SK-N-SH treated with all-trans-retinoic acid at 6 μM for 48 hours (cell line): ENCODE measurements around the gene GLIS1.

Experiments used
- ATAC-seq: fragments of 200-7000 bp; cut with Tn5 transposase; 3 replicates; pipeline ENCODE4 v1.9.1; 2020; ENCODE audit warnings: mild to moderate bottlenecking, moderate library complexity
- ARNTL ChIP-seq: fragments of 450-650 bp; formaldehyde crosslinking; IDR thresholded peaks from 2 replicates; pipeline ENCODE4 v1.5.0; 2020; ENCODE audit warnings: low read depth, mild to moderate bottlenecking, moderate library complexity, borderline replicate concordance
- BACH2 ChIP-seq: fragments of 250-450 bp; sonication (Bioruptor Pico); IDR thresholded peaks from 2 replicates; pipeline ENCODE4 v1.9.0; 2021; ENCODE audit warnings: mild to moderate bottlenecking, borderline replicate concordance
- CSDC2 ChIP-seq: fragments of 250-450 bp; sonication (Bioruptor Pico); IDR thresholded peaks from 2 replicates; pipeline ENCODE4 v1.5.0; 2020; ENCODE audit warnings: mild to moderate bottlenecking, moderate library complexity
- ESRRG ChIP-seq: fragments of 250-450 bp; sonication (Bioruptor Pico); IDR thresholded peaks from 2 replicates; pipeline ENCODE4 v1.6.1; 2021; ENCODE audit warnings: mild to moderate bottlenecking
- GLIS3 ChIP-seq: fragments of 250-450 bp; sonication (Bioruptor Pico); IDR thresholded peaks from 2 replicates; pipeline ENCODE4 v1.5.0; 2020; ENCODE audit warnings: mild to moderate bottlenecking, moderate library complexity
- OSR1 ChIP-seq: fragments of 250-450 bp; sonication (Bioruptor Pico); IDR thresholded peaks from 2 replicates; pipeline ENCODE4 v1.8.0; 2022; ENCODE audit warnings: moderate library complexity, mild to moderate bottlenecking, inconsistent platforms
- PPARA ChIP-seq: fragments of 250-450 bp; sonication (Bioruptor Pico); IDR thresholded peaks from 2 replicates; pipeline ENCODE4 v1.5.0; 2020; ENCODE audit warnings: mild to moderate bottlenecking, borderline replicate concordance
- RARB ChIP-seq: fragments of 250-450 bp; sonication (Bioruptor Pico); IDR thresholded peaks from 2 replicates; pipeline ENCODE4 v1.8.0; 2021; ENCODE audit warnings: mild to moderate bottlenecking, moderate library complexity
- SNAI2 ChIP-seq: fragments of 250-450 bp; sonication (Bioruptor Pico); IDR thresholded peaks from 2 replicates; pipeline ENCODE4 v1.5.0; 2020; ENCODE audit warnings: mild to moderate bottlenecking, moderate library complexity
- TCF4 ChIP-seq: fragments of 250-450 bp; sonication (Bioruptor Pico); IDR thresholded peaks from 2 replicates; pipeline ENCODE4 v1.8.0; 2021; ENCODE audit warnings: mild to moderate bottlenecking, moderate library complexity, borderline replicate concordance
- TOX ChIP-seq: fragments of 250-450 bp; sonication (Bioruptor Pico); IDR thresholded peaks from 2 replicates; pipeline ENCODE4 v1.8.0; 2021; ENCODE audit warnings: mild to moderate bottlenecking, moderate library complexity, borderline replicate concordance
- ZC3H10 ChIP-seq: fragments of 250-450 bp; sonication (Bioruptor Pico); IDR thresholded peaks from 2 replicates; pipeline ENCODE4 v1.5.1; 2021; ENCODE audit warnings: mild to moderate bottlenecking, moderate library complexity
- ZFP3 ChIP-seq: fragments of 250-450 bp; sonication (Bioruptor Pico); IDR thresholded peaks from 2 replicates; pipeline ENCODE4 v1.5.0; 2020; ENCODE audit warnings: mild to moderate bottlenecking, moderate library complexity
- ZFP30 ChIP-seq: fragments of 450-650 bp; formaldehyde crosslinking; IDR thresholded peaks from 2 replicates; pipeline ENCODE4 v1.5.0; 2022; ENCODE audit warnings: mild to moderate bottlenecking, moderate library complexity
- ZNF565 ChIP-seq: fragments of 450-650 bp; formaldehyde crosslinking; conservative IDR thresholded peaks from 2 replicates; pipeline ENCODE4 v1.5.0; 2020; ENCODE audit warnings: low read depth, mild to moderate bottlenecking, moderate library complexity
- ZNF70 ChIP-seq: fragments of 450-650 bp; formaldehyde crosslinking; IDR thresholded peaks from 2 replicates; pipeline ENCODE4 v1.5.0; 2020; ENCODE audit warnings: mild to moderate bottlenecking, moderate library complexity
- ZNF8 ChIP-seq: fragments of 450-650 bp; formaldehyde crosslinking; IDR thresholded peaks from 2 replicates; pipeline ENCODE4 v1.5.0; 2020; ENCODE audit warnings: mild to moderate bottlenecking, moderate library complexity
- TF ChIP-seq, protein P1 (sequence below): fragments of 250-450 bp; sonication (Bioruptor Pico); IDR thresholded peaks from 2 replicates; pipeline ENCODE4 v1.8.0; 2021; ENCODE audit warnings: low read depth, mild to moderate bottlenecking, moderate library complexity, borderline replicate concordance
- TF ChIP-seq, protein P2 (sequence below): fragments of 250-450 bp; sonication (Bioruptor Pico); IDR thresholded peaks from 2 replicates; pipeline ENCODE4 v1.5.1; 2021; ENCODE audit warnings: mild to moderate bottlenecking, moderate library complexity
- TF ChIP-seq, protein P3 (sequence below): fragments of 250-450 bp; sonication (Bioruptor Pico); IDR thresholded peaks from 2 replicates; pipeline ENCODE4 v1.5.0; 2020; ENCODE audit warnings: mild to moderate bottlenecking, moderate library complexity
- TF ChIP-seq, protein P4 (sequence below): fragments of 250-450 bp; sonication (Bioruptor Pico); IDR thresholded peaks from 2 replicates; pipeline ENCODE4 v1.8.0; 2020; ENCODE audit warnings: mild to moderate bottlenecking, moderate library complexity, borderline replicate concordance

The GLIS1 gene

DNA sequence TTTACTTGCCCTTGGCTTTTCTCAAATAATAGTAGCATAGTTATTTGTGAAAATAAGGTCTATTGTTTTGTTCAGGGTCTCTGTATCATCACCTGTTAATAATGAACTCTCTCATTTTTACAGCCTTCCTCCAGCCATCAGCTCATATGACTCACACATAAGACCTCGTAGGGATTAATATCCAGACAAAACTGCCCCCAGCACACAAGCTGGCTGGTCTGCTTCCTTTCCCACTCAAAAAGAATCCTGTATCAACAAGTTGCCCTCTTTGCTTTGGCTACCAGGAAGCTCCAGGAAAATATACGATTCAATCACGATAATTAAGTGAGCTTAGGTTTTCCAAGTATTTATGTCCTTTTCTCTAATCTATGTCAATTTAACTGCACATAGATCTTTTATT is 160.6 kb downstream of the GLIS1 start:
- ATAC-seq, result no peak
- TF ChIP-seq PPARA (no peak), ZC3H10 (CRISPR knock-in tag) (no peak), GLIS3 (CRISPR knock-in tag) (no peak), SNAI2 (CRISPR knock-in tag) (no peak), ZFP3 (CRISPR knock-in tag) (no peak), TCF4 (CRISPR knock-in tag) (no peak), RARB (CRISPR knock-in tag) (no peak)
- TF ChIP-seq, protein P1, sequence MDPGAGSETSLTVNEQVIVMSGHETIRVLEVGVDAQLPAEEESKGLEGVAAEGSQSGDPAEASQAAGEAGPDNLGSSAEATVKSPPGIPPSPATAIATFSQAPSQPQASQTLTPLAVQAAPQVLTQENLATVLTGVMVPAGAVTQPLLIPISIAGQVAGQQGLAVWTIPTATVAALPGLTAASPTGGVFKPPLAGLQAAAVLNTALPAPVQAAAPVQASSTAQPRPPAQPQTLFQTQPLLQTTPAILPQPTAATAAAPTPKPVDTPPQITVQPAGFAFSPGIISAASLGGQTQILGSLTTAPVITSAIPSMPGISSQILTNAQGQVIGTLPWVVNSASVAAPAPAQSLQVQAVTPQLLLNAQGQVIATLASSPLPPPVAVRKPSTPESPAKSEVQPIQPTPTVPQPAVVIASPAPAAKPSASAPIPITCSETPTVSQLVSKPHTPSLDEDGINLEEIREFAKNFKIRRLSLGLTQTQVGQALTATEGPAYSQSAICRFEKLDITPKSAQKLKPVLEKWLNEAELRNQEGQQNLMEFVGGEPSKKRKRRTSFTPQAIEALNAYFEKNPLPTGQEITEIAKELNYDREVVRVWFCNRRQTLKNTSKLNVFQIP (CRISPR knock-in tag), result no peak
- TF ChIP-seq, protein P2, sequence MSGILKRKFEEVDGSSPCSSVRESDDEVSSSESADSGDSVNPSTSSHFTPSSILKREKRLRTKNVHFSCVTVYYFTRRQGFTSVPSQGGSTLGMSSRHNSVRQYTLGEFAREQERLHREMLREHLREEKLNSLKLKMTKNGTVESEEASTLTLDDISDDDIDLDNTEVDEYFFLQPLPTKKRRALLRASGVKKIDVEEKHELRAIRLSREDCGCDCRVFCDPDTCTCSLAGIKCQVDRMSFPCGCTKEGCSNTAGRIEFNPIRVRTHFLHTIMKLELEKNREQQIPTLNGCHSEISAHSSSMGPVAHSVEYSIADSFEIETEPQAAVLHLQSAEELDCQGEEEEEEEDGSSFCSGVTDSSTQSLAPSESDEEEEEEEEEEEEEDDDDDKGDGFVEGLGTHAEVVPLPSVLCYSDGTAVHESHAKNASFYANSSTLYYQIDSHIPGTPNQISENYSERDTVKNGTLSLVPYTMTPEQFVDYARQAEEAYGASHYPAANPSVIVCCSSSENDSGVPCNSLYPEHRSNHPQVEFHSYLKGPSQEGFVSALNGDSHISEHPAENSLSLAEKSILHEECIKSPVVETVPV (CRISPR knock-in tag), result no peak

DNA sequence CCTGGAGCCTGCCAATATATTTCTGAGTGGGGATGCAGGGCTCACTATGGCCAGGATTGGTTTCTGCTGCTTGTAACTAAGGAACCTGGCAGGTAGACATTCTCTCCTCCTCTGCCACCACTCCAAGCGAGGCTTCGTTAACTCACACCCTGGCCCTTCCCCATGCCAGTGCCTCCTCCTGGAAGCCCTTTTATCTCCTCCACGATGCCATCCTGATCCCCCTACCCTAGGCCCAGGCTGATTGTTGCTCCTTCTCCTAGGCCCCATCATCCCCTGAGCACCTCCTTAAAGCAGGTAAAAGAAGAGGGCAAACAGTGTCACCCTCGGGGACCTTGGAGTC is 161.2 kb downstream of the GLIS1 start:
- TF ChIP-seq TCF4 (CRISPR knock-in tag) (no peak), ESRRG (CRISPR knock-in tag) (no peak), ZNF70 (CRISPR knock-in tag) (no peak), ZFP3 (CRISPR knock-in tag) (no peak), ZNF8 (CRISPR knock-in tag) (no peak), ZNF565 (no peak), RARB (CRISPR knock-in tag) (no peak), SNAI2 (CRISPR knock-in tag) (no peak), ZFP30 (no peak)
- TF ChIP-seq, protein P3, sequence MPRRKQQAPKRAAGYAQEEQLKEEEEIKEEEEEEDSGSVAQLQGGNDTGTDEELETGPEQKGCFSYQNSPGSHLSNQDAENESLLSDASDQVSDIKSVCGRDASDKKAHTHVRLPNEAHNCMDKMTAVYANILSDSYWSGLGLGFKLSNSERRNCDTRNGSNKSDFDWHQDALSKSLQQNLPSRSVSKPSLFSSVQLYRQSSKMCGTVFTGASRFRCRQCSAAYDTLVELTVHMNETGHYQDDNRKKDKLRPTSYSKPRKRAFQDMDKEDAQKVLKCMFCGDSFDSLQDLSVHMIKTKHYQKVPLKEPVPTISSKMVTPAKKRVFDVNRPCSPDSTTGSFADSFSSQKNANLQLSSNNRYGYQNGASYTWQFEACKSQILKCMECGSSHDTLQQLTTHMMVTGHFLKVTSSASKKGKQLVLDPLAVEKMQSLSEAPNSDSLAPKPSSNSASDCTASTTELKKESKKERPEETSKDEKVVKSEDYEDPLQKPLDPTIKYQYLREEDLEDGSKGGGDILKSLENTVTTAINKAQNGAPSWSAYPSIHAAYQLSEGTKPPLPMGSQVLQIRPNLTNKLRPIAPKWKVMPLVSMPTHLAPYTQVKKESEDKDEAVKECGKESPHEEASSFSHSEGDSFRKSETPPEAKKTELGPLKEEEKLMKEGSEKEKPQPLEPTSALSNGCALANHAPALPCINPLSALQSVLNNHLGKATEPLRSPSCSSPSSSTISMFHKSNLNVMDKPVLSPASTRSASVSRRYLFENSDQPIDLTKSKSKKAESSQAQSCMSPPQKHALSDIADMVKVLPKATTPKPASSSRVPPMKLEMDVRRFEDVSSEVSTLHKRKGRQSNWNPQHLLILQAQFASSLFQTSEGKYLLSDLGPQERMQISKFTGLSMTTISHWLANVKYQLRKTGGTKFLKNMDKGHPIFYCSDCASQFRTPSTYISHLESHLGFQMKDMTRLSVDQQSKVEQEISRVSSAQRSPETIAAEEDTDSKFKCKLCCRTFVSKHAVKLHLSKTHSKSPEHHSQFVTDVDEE (CRISPR knock-in tag), result no peak
- TF ChIP-seq, protein P4, sequence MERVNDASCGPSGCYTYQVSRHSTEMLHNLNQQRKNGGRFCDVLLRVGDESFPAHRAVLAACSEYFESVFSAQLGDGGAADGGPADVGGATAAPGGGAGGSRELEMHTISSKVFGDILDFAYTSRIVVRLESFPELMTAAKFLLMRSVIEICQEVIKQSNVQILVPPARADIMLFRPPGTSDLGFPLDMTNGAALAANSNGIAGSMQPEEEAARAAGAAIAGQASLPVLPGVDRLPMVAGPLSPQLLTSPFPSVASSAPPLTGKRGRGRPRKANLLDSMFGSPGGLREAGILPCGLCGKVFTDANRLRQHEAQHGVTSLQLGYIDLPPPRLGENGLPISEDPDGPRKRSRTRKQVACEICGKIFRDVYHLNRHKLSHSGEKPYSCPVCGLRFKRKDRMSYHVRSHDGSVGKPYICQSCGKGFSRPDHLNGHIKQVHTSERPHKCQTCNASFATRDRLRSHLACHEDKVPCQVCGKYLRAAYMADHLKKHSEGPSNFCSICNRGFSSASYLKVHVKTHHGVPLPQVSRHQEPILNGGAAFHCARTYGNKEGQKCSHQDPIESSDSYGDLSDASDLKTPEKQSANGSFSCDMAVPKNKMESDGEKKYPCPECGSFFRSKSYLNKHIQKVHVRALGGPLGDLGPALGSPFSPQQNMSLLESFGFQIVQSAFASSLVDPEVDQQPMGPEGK (CRISPR knock-in tag), result no peak
- ATAC-seq, result no peak

DNA sequence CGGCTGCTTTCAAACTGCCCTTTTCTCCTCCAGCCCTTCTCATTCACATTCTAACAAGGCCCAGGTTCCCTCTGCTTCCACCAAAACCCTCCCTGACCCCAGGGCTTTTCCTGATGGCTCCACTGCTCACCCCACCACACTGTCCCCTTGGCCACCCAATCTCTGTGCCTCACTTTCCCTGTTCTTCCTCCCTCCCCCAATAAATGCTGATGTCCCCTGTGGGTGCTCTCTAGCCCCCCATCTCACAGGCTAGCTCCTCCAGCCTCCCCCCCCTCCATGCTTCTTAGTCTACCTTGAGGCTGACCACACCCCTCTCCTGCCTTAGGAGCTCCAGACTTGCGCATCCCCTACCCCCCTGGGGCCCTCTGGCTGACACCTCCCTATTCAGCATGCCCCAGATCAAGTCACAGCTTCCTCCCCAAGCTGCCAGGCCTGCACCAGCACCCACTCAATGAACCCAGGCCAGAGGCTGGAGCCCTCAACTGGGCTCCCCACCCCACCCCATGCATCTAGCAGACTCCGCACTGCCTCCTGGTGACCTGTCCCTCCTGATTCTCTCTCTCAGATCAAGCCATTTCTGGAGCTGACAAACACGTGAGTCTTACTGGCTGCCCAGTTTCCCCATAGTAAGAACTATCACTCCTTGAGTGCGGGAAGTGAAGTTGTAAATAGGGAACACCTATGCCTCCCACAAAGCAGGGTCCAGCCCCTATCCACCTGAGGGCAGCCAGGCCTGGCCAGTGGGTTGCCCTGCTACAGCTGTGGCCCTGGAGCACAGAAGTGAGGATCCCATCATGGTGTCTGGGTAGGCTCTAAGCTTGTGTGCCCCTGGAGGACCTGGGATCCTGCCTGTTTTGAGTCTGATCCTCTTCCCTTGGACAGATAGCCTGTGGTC is 161.9 kb downstream of the GLIS1 start:
- ATAC-seq, result no peak
- TF ChIP-seq BACH2 (CRISPR knock-in tag), result no peak
- TF ChIP-seq ZFP3 (CRISPR knock-in tag), result no peak
- TF ChIP-seq ZNF565, result no peak
- no peak for TF ChIP-seq ZC3H10 (CRISPR knock-in tag)
- TF ChIP-seq ESRRG (CRISPR knock-in tag), result no peak
- TF ChIP-seq TOX (CRISPR knock-in tag), result no peak
- TF ChIP-seq ZFP30, result no peak
- no peak for TF ChIP-seq RARB (CRISPR knock-in tag)
- no peak for TF ChIP-seq GLIS3 (CRISPR knock-in tag)
- TF ChIP-seq, protein P3 (CRISPR knock-in tag), result no peak
- TF ChIP-seq ARNTL (CRISPR knock-in tag), result no peak
- TF ChIP-seq ZNF70 (CRISPR knock-in tag), result no peak
- no peak for TF ChIP-seq SNAI2 (CRISPR knock-in tag)
- TF ChIP-seq, protein P2 (CRISPR knock-in tag), result no peak
- no peak for TF ChIP-seq OSR1 (CRISPR knock-in tag)
- TF ChIP-seq, protein P4 (CRISPR knock-in tag), result no peak
- TF ChIP-seq TCF4 (CRISPR knock-in tag), result no peak
- TF ChIP-seq CSDC2 (CRISPR knock-in tag), result no peak
